GM18520 (cell line): Measurements from ENCODE around the gene SMAD2.
"Not testable (repeated sequence)": the region's sequence is repeated elsewhere in the genome, so short reads cannot be mapped to it uniquely, and the experiment has no call there.

ENCODE experiments used
- ATAC-seq: cut with Tn5 transposase; IDR thresholded peaks from one replicate; pipeline ENCODE4 v1.9.1; 2021; ENCODE audit not compliant: unreplicated experiment

The SMAD2 gene

DNA sequence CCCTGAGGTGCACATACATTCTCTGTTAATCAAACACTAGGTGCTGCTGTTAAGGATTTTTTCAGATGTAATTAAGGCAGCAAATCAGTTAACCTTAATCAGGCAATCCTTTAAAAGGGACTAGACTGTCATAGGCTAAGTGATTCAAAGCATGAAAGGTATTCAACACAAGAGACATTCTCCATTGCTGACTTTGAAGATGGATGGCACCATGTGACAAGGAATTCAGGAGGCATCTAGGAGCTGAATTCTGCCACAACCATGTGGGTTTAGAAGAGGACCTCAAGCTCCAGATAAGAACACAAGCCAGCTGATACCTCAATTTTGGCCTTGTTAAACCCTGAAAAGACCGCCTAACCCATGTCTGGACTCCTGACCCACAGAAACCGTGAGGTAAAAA, 84.0 kb downstream of the SMAD2 start:
- no peak for ATAC-seq

DNA sequence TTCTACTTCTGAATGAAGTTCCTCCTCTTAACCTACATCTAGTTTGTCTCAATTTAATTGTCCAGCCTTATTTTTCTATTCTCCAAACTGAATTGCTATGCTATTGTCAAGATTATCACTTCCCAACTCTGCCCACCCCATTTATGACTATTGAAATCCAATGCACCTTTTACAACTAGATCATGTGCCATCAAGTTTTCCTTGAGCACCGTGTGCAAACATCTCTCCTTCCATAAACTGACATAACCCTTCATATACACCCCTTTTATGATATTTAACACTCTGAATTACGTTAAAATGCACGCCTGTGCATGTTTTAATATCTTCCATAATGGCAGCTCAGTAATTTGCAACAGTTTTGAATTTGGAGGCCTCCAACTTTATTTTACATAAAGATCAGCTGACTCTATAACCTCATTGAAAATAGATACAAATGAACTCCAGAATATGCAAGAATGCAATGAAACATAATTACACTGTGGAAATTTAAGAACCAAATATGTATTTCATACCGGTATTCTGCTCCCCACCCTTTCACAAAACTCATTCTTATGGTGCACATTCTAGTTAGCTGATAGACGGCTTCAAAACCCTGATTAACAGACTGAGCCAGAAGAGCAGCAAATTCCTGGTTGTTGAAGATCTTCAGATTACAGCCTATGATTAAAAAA, 85.5 kb downstream of the SMAD2 start:
- ATAC-seq: no peak

DNA sequence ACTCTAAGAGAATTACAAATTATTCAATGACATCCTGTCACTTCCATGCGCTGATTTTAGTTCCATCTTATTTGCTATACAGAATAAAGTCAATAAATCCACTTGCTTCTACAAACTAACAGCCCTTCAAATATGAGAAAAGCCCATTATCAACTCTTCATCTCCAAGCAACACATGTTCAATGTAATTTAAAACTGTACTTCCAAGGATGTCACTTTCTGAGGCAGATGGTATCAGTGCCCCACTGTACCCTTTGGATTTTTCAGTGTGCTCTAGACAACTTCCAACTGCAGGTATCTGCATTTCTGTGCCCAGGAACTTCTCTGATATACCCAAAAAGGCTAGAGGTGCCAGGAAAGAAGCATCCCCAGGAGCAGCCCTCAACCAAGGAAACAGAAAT, 87.6 kb downstream of the SMAD2 start:
- ATAC-seq: no peak

DNA sequence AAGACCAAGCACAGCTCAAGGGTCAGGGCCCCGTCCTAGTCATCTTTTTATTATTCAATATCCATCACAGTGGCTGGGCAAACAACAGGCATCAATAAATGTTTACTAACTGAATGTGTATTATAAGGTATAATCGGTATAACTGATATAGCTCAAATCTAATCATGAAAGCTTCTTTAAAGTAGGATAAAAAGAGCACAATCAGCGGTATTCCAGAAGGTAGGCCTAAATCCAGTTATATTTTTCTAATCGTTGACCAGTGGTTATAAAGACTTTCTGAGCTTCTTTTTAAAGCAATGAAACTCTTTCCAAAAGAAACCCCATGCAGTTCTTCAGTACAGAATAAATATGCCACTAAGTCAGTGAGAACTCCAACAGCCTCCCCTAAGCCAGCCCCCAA, 92.1 kb downstream of the SMAD2 start:
- no peak for ATAC-seq

DNA sequence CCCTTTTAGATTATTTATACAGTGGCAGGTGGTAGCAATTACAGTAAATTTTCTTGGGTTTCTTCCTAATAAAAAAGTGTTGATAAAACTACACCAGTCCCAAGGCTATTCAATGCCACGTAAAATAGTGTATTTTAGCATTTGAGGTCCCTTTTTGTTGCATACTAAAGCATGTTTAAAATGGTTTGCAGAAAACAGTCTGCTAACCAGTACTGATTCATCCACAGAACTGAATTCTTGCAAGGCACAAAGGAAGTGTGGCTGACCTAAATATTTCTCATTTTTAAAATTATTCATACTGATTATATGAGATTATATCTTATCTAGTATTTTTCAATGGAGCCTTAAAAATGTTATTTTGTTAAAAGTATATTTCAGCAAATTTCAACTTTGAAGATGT, 98.1 kb downstream of the SMAD2 start:
- ATAC-seq: no peak

DNA sequence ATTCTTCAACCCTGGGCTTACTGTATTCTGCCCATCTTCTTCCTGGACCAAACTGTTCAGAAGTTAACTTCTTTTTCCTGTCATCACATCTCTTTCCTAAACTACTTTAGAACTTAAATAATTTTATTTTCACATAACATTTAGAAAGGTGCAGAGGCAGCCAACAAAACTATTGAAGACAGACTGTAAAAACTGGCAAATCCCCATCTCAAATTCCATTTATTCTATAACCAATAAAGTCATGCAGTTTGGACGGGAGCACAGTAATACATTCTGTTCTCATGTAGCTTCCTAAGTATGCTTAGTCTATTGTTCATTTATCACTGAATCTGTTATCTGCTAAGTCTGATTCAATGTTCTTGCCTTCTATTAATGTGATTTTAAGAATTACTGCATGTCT, 99.1 kb downstream of the SMAD2 start:
- ATAC-seq: no peak

DNA sequence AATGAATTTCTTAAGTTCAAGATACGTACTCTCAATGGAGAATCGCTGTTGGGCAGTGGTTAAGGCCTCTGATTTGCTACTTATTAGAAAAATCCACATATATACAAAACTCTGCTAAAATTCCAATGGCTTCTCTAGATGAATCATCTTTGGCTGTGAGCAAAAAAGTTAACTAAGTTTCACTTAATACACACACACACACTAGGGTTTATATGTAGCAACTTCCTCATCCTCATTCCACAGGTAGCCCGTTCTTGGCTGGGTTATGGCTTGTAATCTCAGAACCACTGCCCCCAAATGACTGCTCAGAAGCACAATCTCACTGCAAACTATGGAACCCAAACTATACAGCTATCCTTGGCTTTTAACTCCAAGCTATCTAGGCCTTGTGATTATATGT, 99.7 kb downstream of the SMAD2 start:
- ATAC-seq: no peak

DNA sequence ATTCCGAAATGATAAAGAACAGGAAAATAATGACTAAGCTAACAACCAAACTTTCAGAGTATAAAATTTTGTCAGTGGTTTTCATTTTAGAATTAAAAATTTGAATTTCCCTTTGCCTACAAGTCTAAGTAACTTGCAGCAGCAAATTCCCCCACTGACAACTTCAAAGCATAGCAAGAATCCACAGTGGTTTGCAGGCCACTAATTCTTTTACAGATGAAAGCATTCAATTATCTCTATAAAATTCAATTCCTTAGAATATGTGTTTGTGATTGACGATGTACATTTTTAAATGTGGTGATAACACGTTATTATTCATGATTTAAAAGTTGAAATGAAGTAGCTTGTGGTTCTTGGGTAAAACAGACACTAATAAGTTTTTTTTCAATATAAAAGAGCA, 100.6 kb downstream of the SMAD2 start:
- ATAC-seq: no peak

DNA sequence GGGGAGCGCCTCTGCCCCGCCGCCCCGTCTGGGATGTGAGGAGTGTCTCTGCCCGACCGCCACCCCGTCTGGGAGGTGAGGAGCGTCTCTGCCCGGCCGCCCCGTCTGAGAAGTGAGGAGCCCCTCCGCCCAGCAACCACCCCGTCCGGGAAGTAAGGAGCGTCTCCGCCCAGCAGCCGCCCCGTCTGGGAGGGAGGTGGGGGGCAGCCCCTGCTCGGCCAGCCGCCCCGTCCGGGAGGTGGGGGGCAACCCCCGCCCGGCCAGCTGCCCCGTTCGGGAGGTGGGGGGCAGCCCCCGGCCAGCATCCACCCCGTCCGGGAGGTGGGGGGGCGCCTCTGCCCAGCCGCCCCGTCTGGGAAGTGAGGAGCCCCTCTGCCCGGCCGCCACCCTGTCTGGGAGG, 102.4 kb downstream of the SMAD2 start:
- not testable (repeated sequence) for ATAC-seq

DNA sequence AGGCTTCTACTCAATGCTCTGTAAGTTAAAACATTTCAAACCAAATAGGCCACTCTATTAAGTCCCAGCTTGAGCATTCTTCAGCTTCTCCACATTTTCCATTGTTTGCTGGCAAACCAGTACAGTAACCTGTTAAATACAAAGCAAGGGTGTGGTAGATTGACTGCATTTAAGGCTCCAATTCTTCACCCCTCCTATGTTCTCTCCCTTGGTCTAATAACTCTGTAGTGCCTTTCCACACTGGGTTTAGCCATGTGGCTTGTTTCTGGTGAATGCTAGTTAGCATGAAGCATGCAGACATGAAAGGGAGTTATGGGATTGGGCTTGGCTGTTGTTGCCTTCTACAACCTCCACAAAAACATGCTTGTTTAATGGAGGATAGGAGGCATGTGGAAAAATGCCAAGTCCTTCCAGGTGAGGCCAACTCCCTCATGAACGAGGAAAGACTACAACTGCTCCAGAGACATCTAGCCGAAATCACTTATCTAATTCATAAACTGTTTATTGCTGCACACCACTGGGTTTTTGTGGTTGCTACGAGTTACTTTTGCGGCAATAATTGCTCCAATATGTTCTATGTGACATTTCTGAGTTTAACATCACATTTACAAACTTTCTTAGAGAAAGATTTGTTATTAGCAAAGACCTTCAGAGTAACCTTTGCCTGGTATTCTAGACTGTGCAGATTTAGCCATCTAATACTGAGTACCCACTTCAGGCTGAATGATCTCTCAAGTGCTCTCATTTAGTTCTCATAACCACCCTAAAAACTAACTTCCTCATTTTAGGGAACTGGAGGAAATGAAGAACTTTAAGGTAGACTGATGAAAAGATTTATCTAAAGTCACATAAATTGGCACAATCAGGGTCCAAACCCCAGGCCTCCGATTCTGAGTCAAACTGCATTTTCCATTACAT, 104.0 kb downstream of the SMAD2 start:
- no peak for ATAC-seq

DNA sequence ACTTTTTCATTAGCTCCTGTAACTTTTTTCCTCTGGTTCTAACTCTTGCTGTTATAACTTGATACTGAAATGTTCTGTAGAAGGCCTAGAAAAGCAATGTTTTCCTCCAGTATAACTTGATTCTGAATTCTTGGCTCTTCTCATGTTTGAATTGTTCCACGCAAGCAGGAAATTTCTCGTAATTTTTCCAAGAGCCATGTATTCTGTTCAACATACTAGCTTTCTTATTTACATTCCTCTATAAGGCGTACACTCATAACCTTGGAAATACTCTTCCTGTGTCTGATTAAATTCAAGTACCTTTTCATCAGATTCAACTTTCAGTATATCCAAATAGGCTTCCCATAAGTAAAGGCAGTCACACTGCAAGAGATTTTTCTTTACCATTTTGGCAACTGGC, 109.1 kb downstream of the SMAD2 start:
- no peak for ATAC-seq

DNA sequence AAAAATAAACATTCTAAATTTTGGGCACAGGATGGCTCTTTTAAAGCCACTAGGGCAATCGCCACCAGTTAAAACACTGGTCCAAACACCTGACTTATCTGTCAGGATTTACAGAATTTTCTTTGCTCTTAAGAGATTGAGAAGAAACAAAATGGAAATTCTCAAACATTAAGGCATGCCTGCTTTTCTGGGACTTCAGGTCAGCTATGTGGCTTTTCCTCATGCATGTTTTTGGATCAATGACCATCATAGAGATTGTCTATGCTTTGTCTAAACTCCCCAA, 112.7 kb downstream of the SMAD2 start:
- no peak for ATAC-seq

DNA sequence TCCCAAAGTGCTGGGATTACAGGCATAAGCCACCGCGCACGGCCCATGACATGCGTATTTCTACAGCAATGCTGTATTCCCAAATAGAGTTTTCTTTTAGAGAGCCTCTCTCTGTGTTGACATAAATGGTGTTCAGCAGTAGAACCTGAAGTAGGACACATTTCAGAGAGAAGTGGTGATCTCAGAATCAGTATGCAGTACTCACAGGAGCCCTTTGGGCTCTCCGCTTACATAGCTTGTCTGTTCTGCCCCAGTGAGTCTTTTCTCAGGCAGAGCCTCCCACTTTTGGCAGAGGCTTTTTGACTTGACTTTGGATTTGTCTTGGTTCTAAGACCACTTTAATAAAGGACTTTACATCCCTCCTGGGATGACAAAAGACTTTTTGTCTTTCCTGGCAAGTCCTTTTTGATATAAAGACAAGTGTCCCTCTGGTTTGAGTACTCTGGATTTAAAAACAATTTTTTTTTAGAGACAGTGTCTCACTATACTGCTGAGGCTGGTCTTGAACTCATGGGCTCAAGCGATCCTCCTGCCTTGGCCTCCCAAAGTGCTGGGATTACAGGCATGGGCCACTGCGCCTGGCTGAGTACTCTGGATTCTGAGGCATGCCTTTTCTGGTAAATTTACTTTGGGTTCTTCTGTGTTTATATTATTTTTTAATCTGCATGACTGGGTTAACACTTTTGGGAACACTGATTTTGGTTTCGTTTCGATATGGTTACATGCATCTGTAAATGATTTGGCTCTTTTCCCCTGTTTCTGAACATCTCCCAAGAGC, 113.3 kb downstream of the SMAD2 start:
- no peak for ATAC-seq

DNA sequence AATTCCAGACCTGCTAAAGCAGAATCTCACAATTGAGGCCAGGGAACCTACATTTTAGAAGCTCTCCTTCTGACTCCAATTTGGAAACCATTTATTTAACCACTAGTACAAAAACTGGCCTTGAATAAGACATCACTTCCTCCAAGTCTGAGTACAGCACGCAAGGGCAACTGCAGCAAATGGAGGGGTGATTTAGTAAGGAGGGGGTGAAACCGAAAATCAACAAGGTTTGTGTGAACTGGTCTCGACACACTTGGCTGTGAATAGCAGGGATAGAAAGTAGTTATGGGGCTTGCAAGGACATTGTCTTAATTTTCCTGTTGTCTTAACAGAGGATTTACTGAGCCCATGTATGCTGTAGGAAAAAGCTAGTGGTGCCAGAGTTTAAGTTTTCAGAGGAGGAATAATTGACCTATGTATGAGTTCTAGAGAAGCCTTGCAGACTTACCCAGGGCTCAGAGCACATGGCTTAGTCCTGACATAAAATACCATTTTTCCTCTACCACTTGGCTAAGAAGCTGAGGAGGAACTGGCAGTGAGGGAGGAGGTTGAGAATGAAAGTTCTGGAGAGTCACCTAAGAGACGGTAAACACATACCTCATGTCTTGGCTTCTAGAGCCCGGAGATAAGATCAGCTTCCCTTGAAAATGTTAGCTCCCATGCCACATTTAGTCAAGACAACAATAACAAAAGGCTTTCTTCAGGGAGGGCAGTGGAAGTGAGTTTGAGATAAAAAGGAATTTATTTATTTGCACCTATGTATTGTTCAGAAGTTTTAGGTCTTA, 114.8 kb downstream of the SMAD2 start:
- no peak for ATAC-seq

DNA sequence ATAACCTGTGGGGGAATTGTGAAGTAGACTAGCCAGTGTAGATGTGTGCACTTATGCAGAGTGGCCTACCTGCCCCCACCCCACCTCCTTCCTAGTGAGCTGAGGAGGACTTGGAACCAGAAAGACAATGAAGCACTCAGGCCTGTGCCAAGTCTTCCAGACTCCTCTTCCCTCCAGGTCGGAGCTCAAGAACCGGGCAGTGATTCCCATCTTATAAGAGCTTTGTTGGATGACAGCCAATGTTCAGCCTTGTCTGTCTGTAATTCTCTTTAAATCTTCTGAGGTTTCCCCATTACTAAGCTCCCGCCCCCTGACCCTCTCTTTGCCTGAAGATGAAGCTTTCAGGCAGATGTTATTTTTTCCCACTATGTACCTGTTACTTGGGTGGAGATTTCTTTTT, 121.0 kb downstream of the SMAD2 start:
- ATAC-seq: no peak

DNA sequence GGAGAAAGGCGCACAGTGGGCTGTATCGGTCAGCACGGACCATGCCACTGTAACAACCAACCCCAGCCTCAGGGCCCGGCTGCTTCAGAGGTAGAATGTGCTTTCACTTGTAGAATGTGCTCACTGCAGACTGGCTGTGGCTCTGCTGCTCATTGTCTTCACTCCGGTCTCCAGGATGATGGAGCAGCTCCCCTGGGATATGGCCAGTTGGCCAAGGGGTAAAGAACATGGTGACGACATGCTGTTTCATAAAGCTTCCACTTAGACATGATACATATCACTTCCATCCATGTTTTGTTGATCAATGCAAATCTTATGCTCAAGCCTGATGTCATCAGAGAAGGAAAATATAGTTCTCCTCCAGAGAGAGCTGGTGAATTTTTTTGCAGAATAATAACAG, 127.7 kb downstream of the SMAD2 start:
- ATAC-seq: no peak

DNA sequence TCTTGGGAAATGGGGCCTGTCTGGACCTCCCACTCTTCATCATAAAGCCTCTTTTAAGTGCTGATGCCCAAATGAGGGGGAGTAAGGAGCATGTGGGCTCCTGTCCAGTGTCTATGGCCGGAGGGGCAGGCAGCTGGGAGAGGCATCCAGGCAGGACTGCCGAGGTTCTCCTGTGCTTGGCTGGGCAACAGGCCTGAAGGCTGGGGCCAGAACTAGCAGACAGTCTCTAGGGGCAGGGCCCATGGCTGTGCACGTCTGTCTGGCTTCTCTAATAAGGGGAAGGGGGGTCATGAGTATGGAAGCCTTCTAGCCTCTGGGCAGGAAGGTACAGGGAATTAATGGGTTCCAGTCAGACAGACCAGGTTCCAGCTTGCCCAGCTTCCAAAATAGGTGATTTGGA, 128.6 kb downstream of the SMAD2 start:
- no peak for ATAC-seq

DNA sequence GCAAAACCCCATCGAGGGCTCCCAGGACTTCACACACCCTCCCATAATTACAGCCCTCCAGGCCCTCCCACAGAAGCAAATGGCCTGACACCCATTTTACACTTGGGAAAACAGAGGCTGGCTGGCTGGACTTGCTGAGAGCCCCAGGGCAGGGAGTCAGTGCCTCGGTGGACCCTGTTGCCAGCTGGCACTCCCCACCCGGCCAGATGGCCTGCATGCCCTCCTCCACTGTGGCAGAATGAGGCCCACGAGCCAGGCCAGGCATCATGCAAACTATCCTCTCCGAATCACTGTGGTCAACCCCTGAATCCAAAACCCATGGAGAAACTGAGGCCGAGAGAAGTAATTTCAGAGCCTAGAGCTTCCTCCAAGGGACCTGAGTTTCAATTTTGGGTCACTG, 129.7 kb downstream of the SMAD2 start:
- no peak for ATAC-seq

DNA sequence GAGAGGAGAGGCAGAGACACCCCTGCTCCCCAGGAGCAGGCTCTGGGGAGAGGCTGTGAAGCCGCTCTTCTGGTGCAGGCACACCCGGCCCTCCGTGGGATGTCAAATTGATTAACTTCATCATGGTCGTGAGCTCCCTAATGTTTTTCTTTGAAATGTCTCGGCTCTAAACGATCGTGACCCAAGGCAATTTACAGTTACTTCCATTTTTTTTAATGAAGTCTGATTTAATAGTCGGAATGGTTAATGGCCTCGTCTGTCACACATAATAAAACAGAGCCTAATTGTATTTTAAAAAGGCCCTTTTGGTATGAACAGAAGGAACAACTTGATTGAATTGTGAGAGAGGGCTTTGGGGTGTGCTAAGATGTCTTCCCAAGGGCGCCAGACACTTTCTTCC, 130.2 kb downstream of the SMAD2 start:
- no peak for ATAC-seq

DNA sequence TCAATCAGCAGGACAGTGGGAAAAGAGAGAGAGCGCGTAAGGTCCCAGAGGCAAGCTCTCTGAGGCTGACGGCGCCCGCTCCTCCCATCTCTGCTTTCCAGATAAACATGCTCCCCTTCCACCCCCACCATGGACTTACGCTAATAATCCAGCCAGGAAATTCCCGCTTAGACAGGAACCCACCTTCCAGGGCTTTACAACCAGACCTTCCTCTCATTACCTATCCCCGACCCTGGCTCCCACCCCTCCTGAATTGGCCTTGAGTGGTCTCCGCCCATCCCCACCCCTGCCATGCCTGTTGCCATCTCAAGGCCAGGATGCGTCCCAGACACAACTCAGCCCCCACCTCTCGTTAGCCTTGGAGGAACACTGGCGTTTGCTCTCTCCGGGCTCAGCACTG, 131.1 kb downstream of the SMAD2 start:
- no peak for ATAC-seq

DNA sequence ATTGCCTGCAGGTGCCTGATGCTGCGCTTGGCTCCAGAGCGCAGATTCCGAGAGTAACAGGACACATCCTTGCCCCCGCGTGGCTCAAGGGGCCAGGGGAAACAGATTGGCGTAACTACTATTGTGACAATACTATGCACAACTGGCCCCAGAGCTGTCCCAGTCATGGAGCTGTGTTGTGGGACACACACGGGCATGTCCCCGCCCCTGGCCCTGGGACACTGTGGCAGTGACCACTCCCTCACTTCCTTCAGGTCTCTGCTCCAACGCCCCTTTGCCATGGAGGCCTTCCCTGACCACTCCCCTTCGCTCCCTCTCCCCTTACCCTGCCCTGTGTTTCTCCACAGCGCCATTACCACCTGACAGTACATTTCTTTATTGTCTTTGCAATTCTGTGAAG, 132.1 kb downstream of the SMAD2 start:
- ATAC-seq: no peak
